B cell (primary cell): ENCODE data around the gene IFNG.

ENCODE experiments used
- EZH2 ChIP-seq: IDR thresholded peaks from 2 replicates; pipeline ENCODE4 v1.6.1; 2012; ENCODE audit warnings: borderline replicate concordance, low read depth, mild to moderate bottlenecking, moderate library complexity, low read length; ENCODE audit not compliant: insufficient read depth, poor library complexity, severe bottlenecking
- TF ChIP-seq, protein P1 (sequence below): fragments of 200-600 bp; IDR thresholded peaks from one replicate; pipeline ENCODE4 v1.8.0; 2022; ENCODE audit warnings: antibody characterized with exemption, mild to moderate bottlenecking

GRCh38 chr12:68163560-68164081, 4.1 kb upstream of the IFNG start:
- TF ChIP-seq, protein P1, sequence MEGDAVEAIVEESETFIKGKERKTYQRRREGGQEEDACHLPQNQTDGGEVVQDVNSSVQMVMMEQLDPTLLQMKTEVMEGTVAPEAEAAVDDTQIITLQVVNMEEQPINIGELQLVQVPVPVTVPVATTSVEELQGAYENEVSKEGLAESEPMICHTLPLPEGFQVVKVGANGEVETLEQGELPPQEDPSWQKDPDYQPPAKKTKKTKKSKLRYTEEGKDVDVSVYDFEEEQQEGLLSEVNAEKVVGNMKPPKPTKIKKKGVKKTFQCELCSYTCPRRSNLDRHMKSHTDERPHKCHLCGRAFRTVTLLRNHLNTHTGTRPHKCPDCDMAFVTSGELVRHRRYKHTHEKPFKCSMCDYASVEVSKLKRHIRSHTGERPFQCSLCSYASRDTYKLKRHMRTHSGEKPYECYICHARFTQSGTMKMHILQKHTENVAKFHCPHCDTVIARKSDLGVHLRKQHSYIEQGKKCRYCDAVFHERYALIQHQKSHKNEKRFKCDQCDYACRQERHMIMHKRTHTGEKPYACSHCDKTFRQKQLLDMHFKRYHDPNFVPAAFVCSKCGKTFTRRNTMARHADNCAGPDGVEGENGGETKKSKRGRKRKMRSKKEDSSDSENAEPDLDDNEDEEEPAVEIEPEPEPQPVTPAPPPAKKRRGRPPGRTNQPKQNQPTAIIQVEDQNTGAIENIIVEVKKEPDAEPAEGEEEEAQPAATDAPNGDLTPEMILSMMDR: no peak
- TF ChIP-seq EZH2: no peak
